H1 (cell line): Measurements from ENCODE around the gene UGT1A7. TPM values are rescaled to one million over a fixed set of nuclear protein-coding genes. Genes with fewer than 3 reads are reported as not detected.

ENCODE experiments used
- CTCF ChIA-PET: fragments of 300-600 bp; sonication (Branson Sonifier 250); formaldehyde crosslinking; loops from one replicate; lab custom pipeline; 2021; ENCODE audit not compliant: partially characterized antibody; lab: Charles Lee
- POLR2A ChIA-PET: fragments of 300-600 bp; sonication (Branson Sonifier 250); formaldehyde crosslinking; loops from one replicate; lab custom pipeline; 2021; ENCODE audit warnings: inconsistent platforms; ENCODE audit not compliant: partially characterized antibody; lab: Charles Lee
- DNase-seq, 2 experiments: peaks; one replicate each; pipeline versions ENCODE4 v3.0.0 to v3.0.0-alpha.2; 2010 to 2022; ENCODE audit warnings: low spot score in 2 of 2, low read depth in 1 of 2, mixed read lengths in 1 of 2
- FAIRE-seq: peaks from 2 replicates; lab custom pipeline; 2011; peaks lifted over from hg19 to GRCh38; lab: Jason Lieb, UNC
- H2AFZ ChIP-seq: 2 replicates; pipeline ENCODE4 v1.8.1; 2012; ENCODE audit warnings: low read length, inconsistent platforms
- H2AK5ac ChIP-seq: 2 replicates; pipeline ENCODE4 v1.6.1; 2013; ENCODE audit warnings: low read depth, low read length
- H2BK120ac ChIP-seq: replicated peaks from 2 replicates; pipeline ENCODE3; 2013; ENCODE audit warnings: low read depth, low read length, inconsistent platforms
- H2BK12ac ChIP-seq: 2 replicates; pipeline ENCODE4 v1.6.1; 2013; ENCODE audit warnings: low read depth, low read length
- H2BK15ac ChIP-seq: 2 replicates; pipeline ENCODE4 v1.6.1; 2013; ENCODE audit warnings: low read length
- H2BK20ac ChIP-seq: 2 replicates; pipeline ENCODE4 v1.6.1; 2013; ENCODE audit warnings: low read length
- H2BK5ac ChIP-seq: 2 replicates; pipeline ENCODE4 v1.6.1; 2013; ENCODE audit warnings: low read depth, low read length
- H3K14ac ChIP-seq: 2 replicates; pipeline ENCODE4 v1.6.1; 2013; ENCODE audit warnings: inconsistent platforms; ENCODE audit not compliant: insufficient read length
- H3K18ac ChIP-seq: 2 replicates; pipeline ENCODE4 v1.6.1; 2013; ENCODE audit warnings: low read length; ENCODE audit errors: extremely low read depth
- H3K23ac ChIP-seq: 2 replicates; pipeline ENCODE4 v1.6.1; 2013; ENCODE audit warnings: inconsistent platforms; ENCODE audit not compliant: insufficient read length
- H3K23me2 ChIP-seq: 2 replicates; pipeline ENCODE4 v1.6.1; 2013; ENCODE audit warnings: low read depth, low read length
- H3K27ac ChIP-seq: 2 replicates; pipeline ENCODE4 v1.6.1; 2011; ENCODE audit warnings: low read depth, low read length, inconsistent platforms
- H3K27me3 ChIP-seq, 4 experiments: replicated peaks in 1 of 4; 1 replicate in 1 of 4; 2 replicates in 3 of 4; pipeline versions ENCODE4 v1.6.1 to v1.8.1; 2011 to 2013; ENCODE audit warnings: low read length in 3 of 4, mild to moderate bottlenecking in 3 of 4, inconsistent platforms in 2 of 4, mixed read lengths in 2 of 4, moderate library complexity in 1 of 4; ENCODE audit not compliant: control insufficient read depth in 3 of 4, insufficient read depth in 3 of 4; ENCODE audit errors: extremely low read depth in 1 of 4
- H3K36me3 ChIP-seq, 4 experiments: 2 replicates each; pipeline versions ENCODE4 v1.6.1 to v1.8.1; 2011 to 2013; ENCODE audit warnings: mild to moderate bottlenecking in 4 of 4, low read length in 3 of 4, moderate library complexity in 2 of 4, control low read depth in 1 of 4, inconsistent platforms in 1 of 4; ENCODE audit not compliant: insufficient read depth in 4 of 4, control insufficient read depth in 2 of 4
- H3K4ac ChIP-seq: replicated peaks from 2 replicates; pipeline ENCODE3; 2013; ENCODE audit warnings: low read length, low read depth, mixed read lengths, inconsistent platforms; ENCODE audit not compliant: insufficient read length
- H3K4me1 ChIP-seq, 4 experiments: replicated peaks in 1 of 4; 1 replicate in 1 of 4; 2 replicates in 3 of 4; pipeline versions ENCODE4 v1.6.1 to v1.8.1; 2011 to 2013; ENCODE audit warnings: low read length in 3 of 4, inconsistent platforms in 2 of 4, mixed read lengths in 1 of 4; ENCODE audit not compliant: insufficient read depth in 4 of 4, control insufficient read depth in 3 of 4
- H3K4me2 ChIP-seq, 2 experiments: 2 replicates each; pipeline versions ENCODE4 v1.6.1 to v1.8.1; 2011 to 2013; ENCODE audit warnings: low read depth in 2 of 2, low read length in 2 of 2, control low read depth in 1 of 2, inconsistent platforms in 1 of 2, mild to moderate bottlenecking in 1 of 2; ENCODE audit not compliant: insufficient read depth in 1 of 2
- H3K4me3 ChIP-seq, 4 experiments: fragments of 200-600, 300-600 bp in 1 of 4; sonication (generic), shearing (Covaris generic), sonication (Bioruptor Twin) in 1 of 4; 2 replicates each; pipeline versions ENCODE4 v1.5.1 to v1.8.1; 2011 to 2016; ENCODE audit warnings: low read length in 4 of 4, low read depth in 3 of 4, control low read depth in 2 of 4, inconsistent platforms in 2 of 4, mild to moderate bottlenecking in 2 of 4, mixed read lengths in 1 of 4, moderate library complexity in 1 of 4; ENCODE audit not compliant: insufficient read depth in 2 of 4; ENCODE audit errors: extremely low read depth in 1 of 4
- H3K56ac ChIP-seq: replicated peaks from 2 replicates; pipeline ENCODE3; 2013; ENCODE audit warnings: low read depth, mild to moderate bottlenecking, mixed read lengths, low read length, inconsistent platforms; ENCODE audit not compliant: insufficient read length
- H3K79me1 ChIP-seq: 2 replicates; pipeline ENCODE4 v1.6.1; 2013; ENCODE audit warnings: low read depth, low read length, control low read depth
- H3K79me2 ChIP-seq, 2 experiments: 2 replicates each; pipeline versions ENCODE4 v1.6.1 to v1.8.1; 2012 to 2013; ENCODE audit warnings: low read length in 2 of 2, mild to moderate bottlenecking in 2 of 2, inconsistent platforms in 1 of 2; ENCODE audit not compliant: insufficient read depth in 2 of 2, control insufficient read depth in 1 of 2
- H3K9ac ChIP-seq, 4 experiments: replicated peaks in 1 of 4; 1 replicate in 1 of 4; 2 replicates in 3 of 4; pipeline versions ENCODE4 v1.6.1 to v1.8.1; 2011 to 2013; ENCODE audit warnings: low read depth in 3 of 4, low read length in 3 of 4, control low read depth in 2 of 4, mild to moderate bottlenecking in 2 of 4, moderate library complexity in 2 of 4, inconsistent platforms in 1 of 4; ENCODE audit errors: extremely low read depth in 1 of 4
- H3K9me3 ChIP-seq, 2 experiments: 2 replicates each; pipeline versions ENCODE4 v1.6.1 to v1.8.1; 2012 to 2013; ENCODE audit warnings: mild to moderate bottlenecking in 2 of 2, moderate library complexity in 2 of 2, control low read depth in 1 of 2, inconsistent platforms in 1 of 2, low read depth in 1 of 2, low read length in 1 of 2, mixed read lengths in 1 of 2; ENCODE audit not compliant: insufficient read depth in 2 of 2
- H4K20me1 ChIP-seq, 2 experiments: replicated peaks in 1 of 2; 2 replicates each; pipeline versions ENCODE3 to v1.8.1; 2011 to 2013; ENCODE audit warnings: inconsistent platforms in 2 of 2, low read length in 2 of 2, mild to moderate bottlenecking in 1 of 2; ENCODE audit not compliant: insufficient read depth in 2 of 2, control insufficient read depth in 1 of 2
- H4K5ac ChIP-seq: 2 replicates; pipeline ENCODE4 v1.6.1; 2013; ENCODE audit warnings: low read length, low read depth, mixed read lengths, inconsistent platforms; ENCODE audit not compliant: insufficient read length
- H4K8ac ChIP-seq: 2 replicates; pipeline ENCODE4 v1.8.0; 2013; ENCODE audit warnings: mild to moderate bottlenecking, moderate library complexity, low read length, inconsistent platforms; ENCODE audit not compliant: insufficient read depth; ENCODE audit errors: extremely low read depth
- H4K91ac ChIP-seq: replicated peaks from 2 replicates; pipeline ENCODE3; 2013; ENCODE audit warnings: low read length, mixed read lengths, inconsistent platforms; ENCODE audit not compliant: insufficient read length
- BACH1 ChIP-seq: IDR thresholded peaks from 2 replicates; pipeline ENCODE4 v1.6.1; 2012; ENCODE audit warnings: low read length, improper control_type of control experiment
- BCL11A ChIP-seq, 2 experiments: IDR thresholded peaks; one replicate each; pipeline ENCODE4 v1.6.1; 2011; ENCODE audit warnings: low read depth in 2 of 2, low read length in 2 of 2, mild to moderate bottlenecking in 2 of 2
- CBX8 ChIP-seq: fragments of 300-800, 300-1000 bp; sonication (generic); IDR thresholded peaks from 2 replicates; pipeline ENCODE4 v1.7.1; 2016; ENCODE audit warnings: low read depth, low read length, borderline replicate concordance
- CHD2 ChIP-seq: IDR thresholded peaks from 2 replicates; pipeline ENCODE4 v1.6.1; 2012; ENCODE audit warnings: low read length, improper control_type of control experiment
- FOSL1 ChIP-seq: IDR thresholded peaks from 2 replicates; pipeline ENCODE4 v1.6.1; 2011; ENCODE audit warnings: mild to moderate bottlenecking, low read depth, low read length, moderate library complexity; ENCODE audit not compliant: insufficient read depth
- GABPA ChIP-seq: IDR thresholded peaks from 2 replicates; pipeline ENCODE4 v1.6.1; 2011; ENCODE audit warnings: mild to moderate bottlenecking, low read length, moderate library complexity, borderline replicate concordance; ENCODE audit not compliant: insufficient read depth
- KDM4A ChIP-seq: IDR thresholded peaks from one replicate; pipeline ENCODE4 v1.7.1; 2012; ENCODE audit warnings: low read depth, mild to moderate bottlenecking, moderate library complexity, low read length, inconsistent platforms; ENCODE audit not compliant: severe bottlenecking
- MAFK ChIP-seq: IDR thresholded peaks from 2 replicates; pipeline ENCODE4 v1.6.1; 2012; ENCODE audit warnings: low read depth, mild to moderate bottlenecking, improper control_type of control experiment, low read length
- POLR2AphosphoS5 ChIP-seq: IDR thresholded peaks from 2 replicates; pipeline ENCODE4 v1.6.1; 2011; ENCODE audit warnings: low read depth, low read length
- WGBS, 2 experiments: shearing (Covaris generic) in 1 of 2; methylation state at CpG; one replicate each; pipeline versions ENCODE4 v1.1.6 to v1.1.7; 2013 to 2015; ENCODE audit warnings: low lambda C conversion rate in 2 of 2, mixed read lengths in 2 of 2, inconsistent platforms in 1 of 2, low coverage in 1 of 2, missing lambda C conversion rate in 1 of 2; ENCODE audit not compliant: insufficient replicate concordance in 2 of 2, insufficient coverage in 1 of 2, insufficient read length in 1 of 2; ENCODE audit errors: extremely low coverage in 1 of 2, missing lambda C conversion rate in 1 of 2; 5-methylcytosine and 5-hydroxymethylcytosine counted together
- polyA plus RNA-seq, 7 experiments: library from polyadenylated mRNA; depleted of rRNA in 3 of 7; stranded (reverse) in 5 of 7; unstranded in 2 of 7; fragments of >200 nt in 5 of 7; fragments of 200-250 nt in 2 of 7; gene quantifications; 1 replicate in 5 of 7; 2 replicates in 1 of 7; 4 replicates in 1 of 7; pipeline versions ENCODE4 v1.2.1 to v1.2.3, GENCODE V29; 2011 to 2013; ENCODE audit warnings: missing spikeins in 2 of 7, mixed read lengths in 2 of 7
- total RNA-seq: library from RNA; stranded (reverse); fragmentation: NEBNext Ultra II Directional; extraction: Animal tissue kit (Norgen Biotek cat#: 25700); gene quantifications from 2 replicates; pipeline ENCODE4 v1.2.1, GENCODE V29; 2021

UGT1A7 gene
- total and polyA plus RNA-seq, 2 of the 8 experiments (the other 6 are each of a cell fraction or from before 2014, with no cell fraction given) = not detected

DNA sequence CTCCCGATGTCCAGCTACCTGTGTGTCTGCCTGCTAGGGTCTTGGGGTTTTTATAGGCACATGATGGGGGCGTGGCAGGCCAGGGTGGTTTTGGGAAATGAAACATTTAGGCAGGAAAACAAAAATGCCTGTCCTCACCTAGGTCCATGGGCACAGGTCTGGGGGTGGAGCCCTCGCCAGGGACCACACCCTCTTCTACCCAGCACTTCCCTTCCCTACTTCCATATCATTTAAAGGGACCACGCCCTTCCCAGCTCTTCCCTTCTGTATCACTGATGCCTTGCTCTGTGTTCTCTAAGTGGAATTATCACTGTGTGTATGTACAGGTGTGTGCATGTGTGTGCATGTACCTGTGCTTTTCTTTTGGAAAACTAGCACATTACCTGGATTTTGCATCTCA lies 84.7 kb downstream of the UGT1A7 start:
- H3K27me3 ChIP-seq = no peaks in the 10 kb centered on the region
- FAIRE-seq (no peak), DNase-seq (no peak)
- no peaks in the 10 kb centered on the region for H4K20me1 ChIP-seq
- H3K23me2 ChIP-seq = peaks cover 2% of the 10 kb centered on the region; the same call in 1 of the 2 replicates
- H2BK20ac ChIP-seq = no peak overlapping the region
- no peak overlapping the region for H2BK12ac ChIP-seq
- H3K4me1 ChIP-seq = no peaks in the 10 kb centered on the region; a peak in 1 of 7 replicates
- no peak overlapping the region for H3K9ac ChIP-seq
- H2BK15ac ChIP-seq = no peak overlapping the region
- no peak overlapping the region for H2BK5ac ChIP-seq
- H3K4me3 ChIP-seq = no peak overlapping the region
- no peaks in the 10 kb centered on the region for H3K36me3 ChIP-seq
- H2AFZ ChIP-seq = no peak overlapping the region
- H4K91ac ChIP-seq = no peak overlapping the region
- no peaks in the 10 kb centered on the region for H3K79me2 ChIP-seq
- no peak overlapping the region for H3K56ac ChIP-seq
- WGBS, 2 experiments = 84% methylated on average over 3 of the region's 4 CpGs; no CpG with 5 or more reads in 1 of the 2 experiments
- 0 out of 4 replicates have a peak, but pooled peaks cover 0 to 4% of the 10 kb centered on the region in 2 experiments for H3K9me3 ChIP-seq
- H2AK5ac ChIP-seq = no peak overlapping the region
- H3K14ac ChIP-seq = no peak overlapping the region
- ChIA-PET POLR2A (no interaction called here), CTCF (interaction anchor here (0.6 kb wide), 1 partner anchor 162 kb away, joined by 3 read pairs; no protein-coding TSS in a partner anchor)
- H4K8ac ChIP-seq = no peak overlapping the region
- no peak overlapping the region for H3K27ac ChIP-seq
- no peak overlapping the region for H3K4ac ChIP-seq
- no peak overlapping the region for H3K4me2 ChIP-seq
- no peak overlapping the region for H3K23ac ChIP-seq
- no peaks in the 10 kb centered on the region for H3K79me1 ChIP-seq
- no peak overlapping the region for H2BK120ac ChIP-seq
- H3K18ac ChIP-seq = no peak overlapping the region
- no peak overlapping the region for H4K5ac ChIP-seq
- TF ChIP-seq POLR2AphosphoS5 (no peak), CHD2 (no peak), BACH1 (no peak), FOSL1 (no peak), MAFK (no peak), KDM4A (no peak), BCL11A (IDR thresholded peaks at IDR 0.05; ENCODE audit: low read depth in 2 of 2, low read length in 2 of 2) (no peak), GABPA (no peak), CBX8 (no peak)
